CD4-positive, alpha-beta T cell treated with Interleukin-10 for 1 hour (primary cell): ENCODE data around the gene PSMC2.

Experiments used
- DNase-seq: peaks from one replicate; pipeline ENCODE4 v3.0.0-alpha.2; 2020

Gene PSMC2

DNA sequence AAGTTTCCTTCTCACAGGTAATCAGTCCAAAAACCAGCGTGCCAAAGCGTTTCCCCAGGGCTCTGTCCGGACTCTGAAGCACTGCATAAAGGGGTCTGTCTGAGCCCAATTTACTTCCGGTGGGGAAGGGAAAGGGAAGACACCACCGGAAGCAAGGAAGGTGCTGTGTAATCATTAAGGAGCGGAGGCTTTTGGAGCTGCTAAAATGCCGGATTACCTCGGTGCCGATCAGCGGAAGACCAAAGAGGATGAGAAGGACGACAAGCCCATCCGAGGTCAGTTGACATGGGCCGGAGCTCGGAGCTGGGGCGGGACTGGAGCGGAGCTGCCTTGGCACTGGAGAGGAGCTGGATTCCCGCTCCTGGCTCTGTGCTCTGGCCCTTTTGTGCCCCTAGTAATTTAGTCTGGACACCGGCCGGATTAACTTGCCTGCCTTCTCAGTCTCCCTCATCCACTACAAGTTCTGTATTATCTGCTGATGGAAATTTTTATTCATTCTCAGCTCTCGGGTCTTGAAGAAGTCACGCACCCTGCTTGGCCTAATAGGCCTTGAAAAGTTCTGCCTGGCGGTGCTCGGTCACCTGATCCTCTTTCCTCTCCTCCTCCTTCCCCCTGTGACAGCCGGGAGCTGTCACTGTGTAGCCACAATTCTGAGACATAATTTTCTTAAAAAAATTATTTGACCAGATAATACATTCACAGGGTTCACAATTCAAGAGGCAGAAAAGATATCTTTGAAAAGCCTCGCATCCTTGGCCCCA, at the start of gene PSMC2:
TSS of gene PSMC2 (plus strand) at position 137 of the 761 bp plus-strand sequence. CDS start at position 206, 69 bp downstream.
- DNase-seq, result peak; percentile 91

DNA sequence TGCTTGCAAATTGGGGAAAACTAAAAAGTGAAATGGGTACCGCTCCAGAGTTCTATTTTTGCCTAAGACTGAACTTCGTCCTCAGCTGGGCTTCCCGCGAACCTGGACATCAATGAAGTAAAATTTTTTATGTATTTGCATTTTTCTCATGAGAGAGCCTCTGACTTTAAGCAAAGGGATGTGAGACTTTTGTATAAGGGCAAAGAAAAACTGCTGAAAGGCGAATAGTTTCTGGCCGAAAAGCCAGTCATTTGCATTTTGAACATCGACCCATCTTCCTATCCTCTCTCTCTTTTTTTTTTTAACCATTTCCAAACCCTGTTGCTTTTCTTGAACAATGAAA, 49.6 kb upstream of the PSMC2 start:
- DNase-seq, result no peak

DNA sequence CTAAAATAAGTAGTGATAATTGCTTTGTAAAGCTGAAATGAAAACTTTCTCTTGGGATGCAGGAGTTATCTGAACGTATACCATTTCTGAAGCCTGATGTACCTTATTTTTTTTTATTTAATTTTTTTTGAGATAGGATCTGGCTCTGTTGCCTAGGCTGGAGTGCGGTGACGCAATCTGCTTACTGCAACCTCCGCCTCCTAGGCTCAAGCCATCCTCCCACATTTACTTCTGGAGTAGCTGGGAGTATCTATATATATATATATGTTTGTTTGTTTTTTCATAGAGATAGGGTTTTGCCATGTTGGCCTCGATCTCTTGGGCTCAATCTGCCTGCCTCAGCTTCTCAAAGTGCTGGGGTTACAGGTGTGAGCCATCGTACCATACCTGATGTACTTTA, 47.8 kb upstream of the PSMC2 start:
- no peak for DNase-seq

DNA sequence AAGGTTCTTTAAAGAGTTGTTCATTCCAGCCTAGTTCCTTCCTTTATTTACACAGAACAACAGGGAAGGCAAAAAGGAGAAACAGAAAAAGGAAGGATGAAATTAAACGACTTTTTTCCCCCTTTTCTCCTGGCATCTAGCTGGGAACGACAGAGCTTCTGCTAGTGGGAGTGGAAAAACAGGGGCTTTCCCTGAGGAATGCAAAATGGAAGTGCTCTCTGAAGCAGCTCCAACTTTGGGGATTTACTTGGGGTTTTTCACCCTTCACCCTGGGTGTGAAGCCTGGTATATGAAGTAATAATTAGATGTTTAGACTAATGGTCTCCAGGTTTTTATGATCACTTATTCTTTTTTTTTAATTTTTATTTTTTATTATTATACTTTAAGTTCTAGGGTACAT, 46.0 kb upstream of the PSMC2 start:
- no peak for DNase-seq

DNA sequence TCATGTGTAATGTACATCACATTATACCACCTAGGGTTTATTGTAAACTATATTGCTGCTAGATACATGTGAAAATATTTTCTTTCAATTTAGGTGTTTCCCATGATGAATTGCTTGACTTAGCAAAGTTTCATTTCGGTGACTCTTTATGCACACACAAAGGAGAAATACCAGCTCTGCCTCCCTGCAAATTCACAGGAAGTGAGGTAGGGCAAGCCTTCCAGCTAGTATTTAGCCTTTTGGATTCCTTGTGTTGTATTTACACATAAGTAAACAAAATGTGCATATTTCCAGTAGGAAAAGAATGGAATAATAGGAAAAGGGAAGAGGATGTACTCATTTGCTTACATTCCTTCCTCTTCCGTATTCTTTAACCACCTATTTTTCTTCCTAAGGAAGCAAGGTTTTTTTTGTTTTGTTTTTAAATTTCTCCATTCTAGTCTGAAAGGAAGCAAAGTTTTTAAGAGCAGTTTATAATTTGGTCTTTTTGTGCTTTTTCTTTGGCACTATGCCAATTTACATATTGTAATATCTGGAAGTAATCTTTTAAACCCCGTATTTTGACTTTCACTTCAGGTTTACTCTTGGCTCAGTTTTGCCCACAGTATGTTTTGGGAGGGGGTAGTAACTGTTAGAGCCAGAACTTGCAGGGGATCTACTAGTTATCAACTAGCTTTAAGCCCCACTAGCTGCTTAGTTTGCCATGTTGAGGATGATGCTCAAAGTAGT, 39.8 kb upstream of the PSMC2 start:
- no peak for DNase-seq

DNA sequence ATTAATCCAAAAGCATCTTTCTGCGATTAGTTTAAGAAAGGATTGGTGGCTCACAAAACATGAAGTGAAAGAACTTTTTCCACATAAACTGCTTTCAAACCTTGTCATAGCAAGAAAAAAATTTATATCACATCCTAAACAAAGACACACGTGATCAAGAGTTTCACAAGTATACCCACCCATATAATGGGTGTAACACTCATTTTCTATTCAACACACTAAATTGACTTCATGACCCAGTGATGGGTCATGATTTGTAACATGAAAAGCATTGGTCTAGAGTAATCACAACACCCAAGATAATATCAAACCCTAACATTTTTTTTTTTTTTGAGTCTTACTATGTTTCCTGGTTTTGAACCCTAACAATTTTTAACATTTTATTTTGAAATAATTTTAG, 32.6 kb upstream of the PSMC2 start:
- DNase-seq, result no peak

DNA sequence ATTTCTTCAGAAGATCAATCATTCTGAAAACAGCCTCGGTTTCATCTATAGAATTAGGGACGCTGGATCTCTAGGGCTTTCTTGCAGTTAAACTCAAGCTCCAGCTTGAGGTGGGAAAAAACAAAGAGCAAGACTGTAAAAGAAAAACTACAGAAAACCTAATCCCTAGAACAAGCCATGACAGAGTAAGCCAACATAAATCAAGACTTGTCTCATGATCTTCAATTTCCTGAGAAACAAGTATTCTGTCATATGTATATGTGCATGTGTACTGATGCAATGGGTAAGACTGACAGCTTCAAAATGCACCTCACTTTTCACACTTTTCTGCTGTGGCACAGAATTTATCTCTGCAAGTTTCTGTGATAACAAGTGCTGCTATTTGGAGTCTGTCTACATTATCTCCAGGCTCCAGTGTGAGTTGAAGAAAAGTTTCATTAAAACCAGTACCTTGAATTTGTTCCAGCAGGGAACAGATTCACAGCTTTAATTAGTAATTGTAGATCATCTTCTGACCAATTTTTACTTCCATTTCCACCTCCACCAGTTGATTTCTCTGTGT, 31.0 kb upstream of the PSMC2 start:
- no peak for DNase-seq

DNA sequence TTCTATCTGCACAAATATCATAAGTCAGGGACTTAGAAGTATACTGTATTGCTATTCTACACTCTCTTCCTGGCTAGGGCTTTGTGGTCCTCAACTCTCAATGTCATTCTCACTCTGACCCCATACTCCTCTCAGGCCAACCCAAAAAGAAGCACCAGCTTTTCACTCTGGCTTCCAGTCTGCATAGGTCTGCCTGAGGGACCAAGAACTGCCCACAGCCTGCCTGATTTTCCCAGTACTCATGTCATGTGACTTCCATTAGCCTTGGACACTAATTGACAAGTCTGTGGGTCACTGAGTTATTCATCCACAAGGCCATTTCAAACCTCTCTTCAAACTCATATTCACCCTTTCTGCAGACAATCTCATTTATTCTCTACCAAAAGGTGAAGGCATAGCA, 30.4 kb upstream of the PSMC2 start:
- DNase-seq, result no peak

DNA sequence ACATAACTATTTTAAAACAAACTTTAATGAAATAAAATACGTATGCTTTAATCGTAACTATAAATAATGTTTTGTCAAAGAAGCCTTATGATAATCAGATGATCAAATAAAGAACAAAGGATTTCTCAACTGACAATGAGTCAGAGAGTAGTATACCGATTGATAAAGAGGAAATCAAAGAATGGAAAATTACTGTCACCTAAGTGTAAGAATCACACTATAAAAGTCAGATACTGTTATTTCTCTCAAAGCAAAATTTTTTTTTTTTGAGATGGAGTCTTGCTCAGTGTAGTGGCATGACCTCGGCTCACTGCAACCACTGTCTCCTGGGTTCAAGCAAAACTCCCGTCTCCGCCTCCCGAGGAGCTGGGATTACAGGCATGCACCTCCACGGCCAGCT, 21.7 kb upstream of the PSMC2 start:
- no peak for DNase-seq

DNA sequence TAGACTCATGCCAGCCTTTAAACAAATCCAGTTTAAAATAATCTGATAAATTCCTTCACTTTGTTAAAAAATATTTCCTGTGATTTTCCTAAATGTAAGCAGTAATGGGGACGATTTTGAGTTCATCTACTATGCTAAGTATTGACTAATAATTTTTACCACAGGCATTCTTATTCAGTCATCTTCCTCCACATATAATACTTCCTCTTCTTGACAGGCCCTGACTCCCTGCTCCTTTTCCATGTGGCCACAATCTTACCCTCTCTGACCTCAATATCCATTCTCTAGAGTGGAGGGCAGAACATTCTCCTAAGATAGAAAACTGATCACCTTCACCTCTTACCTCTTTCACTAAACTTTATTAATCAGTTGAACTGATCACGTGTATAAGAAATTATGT, 10.7 kb upstream of the PSMC2 start:
- DNase-seq, result no peak

DNA sequence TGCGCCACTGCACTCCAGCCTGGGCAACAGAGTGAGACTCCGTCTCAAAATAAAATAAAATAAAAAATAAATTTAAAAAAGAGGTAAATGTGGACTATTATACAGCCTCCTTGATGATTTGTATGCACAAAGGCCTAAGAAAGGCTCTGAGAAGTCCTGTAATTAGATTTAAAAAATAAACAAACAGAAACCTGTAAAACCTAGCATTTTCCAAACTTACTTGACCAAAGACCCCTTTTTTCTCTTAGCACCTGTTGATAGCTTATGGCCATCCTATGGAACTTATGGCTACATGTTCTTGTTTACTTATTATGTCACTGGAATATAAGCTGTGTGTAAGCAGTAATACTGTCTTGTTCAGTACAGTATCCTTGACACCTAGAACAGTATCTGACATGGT, 8.6 kb upstream of the PSMC2 start:
- DNase-seq, result no peak

DNA sequence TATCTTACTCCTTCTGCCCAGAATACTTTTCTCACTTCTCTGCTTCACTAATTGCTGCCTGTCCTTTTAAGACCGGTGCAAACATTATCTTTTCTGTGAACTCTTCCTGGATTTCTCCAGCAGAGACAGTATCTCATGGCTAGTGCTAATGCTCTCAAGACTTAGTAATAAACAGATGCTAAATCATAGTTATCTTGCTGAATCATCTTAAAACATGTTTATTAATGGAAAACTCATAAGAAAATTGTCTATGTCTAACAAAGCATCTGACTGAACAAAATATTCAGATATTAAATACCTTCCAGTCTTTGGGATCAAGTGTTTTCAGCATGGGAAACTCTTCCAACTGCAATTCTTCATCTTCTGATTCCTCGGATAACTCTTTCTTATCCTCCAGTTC, 6.0 kb upstream of the PSMC2 start:
- DNase-seq, result no peak

DNA sequence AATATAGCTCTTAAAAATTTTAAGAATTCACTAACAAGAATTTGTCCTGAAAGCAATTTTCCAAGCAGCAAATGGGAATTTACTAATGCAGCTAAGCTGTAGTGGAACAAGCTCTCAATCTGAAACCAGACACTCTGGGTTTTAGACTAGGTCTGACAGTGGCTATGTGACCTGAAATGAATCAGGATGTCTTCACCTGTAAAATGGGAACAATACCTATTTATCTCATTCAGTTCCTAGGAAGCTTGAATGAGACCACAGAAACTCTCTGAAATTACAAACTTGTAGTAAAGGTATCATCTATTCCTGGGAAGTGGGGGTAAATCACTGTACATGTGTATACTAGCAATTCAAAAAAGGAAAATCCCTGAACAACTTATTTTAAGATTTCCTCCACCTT, 4.1 kb upstream of the PSMC2 start:
- DNase-seq, result no peak

DNA sequence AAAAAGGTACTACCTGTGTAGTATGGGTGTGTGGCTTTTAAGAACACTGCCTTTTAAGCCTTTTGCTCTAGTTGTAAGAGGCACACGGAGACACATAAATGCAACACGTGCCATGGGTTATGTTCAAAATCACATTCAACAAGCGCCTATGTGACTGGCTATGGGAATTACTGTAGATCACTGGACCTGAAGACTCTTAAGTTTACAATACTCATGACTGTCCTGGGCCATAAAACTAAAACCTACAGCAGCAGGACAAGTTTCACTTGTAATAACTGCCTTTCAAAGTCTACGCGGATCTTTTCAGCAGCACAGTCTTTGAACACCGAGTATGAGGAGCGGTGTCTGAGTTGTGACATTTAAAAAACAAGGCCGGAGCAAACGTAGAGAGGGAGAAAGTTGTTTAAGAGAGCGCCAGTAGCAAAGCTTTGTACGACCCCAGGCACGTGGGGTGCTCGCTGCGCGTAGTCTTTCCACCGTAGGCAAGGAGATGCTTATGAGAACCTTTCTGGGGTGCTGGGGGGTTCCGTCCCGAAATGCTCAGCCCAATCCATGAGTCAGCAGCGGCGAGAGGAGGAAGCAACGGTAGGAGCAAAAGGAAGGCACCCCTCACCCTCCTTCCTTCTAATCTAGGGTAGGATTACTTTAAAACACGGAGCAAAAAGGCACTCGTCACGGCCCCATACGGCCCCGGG, 3.5 kb upstream of the PSMC2 start:
- DNase-seq, result peak; percentile 28

DNA sequence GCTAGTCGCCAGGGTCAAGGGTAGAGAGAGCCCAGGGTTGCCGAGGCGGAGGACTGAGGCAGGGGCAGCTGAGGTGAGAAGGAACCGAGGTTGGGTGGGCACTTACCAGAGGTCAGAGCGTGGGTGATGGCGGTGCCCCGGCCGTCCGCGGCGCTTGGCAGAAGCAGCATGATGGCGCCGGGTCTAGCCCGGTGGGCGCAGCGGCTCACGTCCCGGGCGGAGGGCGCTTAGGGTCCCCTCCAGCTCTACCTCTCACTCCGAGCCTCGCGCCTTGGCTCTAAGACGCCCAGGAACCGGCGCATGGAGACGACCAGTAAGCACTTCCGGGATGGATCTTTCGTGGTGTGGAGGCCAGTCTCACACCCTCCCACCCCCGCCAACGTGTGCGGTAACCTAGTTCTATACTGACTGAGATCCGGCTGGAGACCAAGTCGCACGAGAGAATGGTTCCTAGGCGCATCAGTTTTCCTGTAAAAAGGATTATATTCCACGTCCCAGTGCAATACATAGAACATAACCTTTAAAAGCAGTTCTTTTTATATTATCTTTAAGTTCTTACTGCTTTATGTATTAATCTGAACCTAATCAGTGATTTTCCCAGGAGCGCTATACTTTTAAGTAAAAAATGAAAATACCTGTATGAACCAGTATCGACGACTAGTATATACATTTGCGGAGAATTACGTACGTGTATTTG, 2.8 kb upstream of the PSMC2 start, which contains the start of gene DNAJC2:
TSS of gene DNAJC2 (minus strand) at position 315 of the 697 bp plus-strand sequence. CDS start at position 170, 145 bp downstream.
- peak; percentile 89 for DNase-seq

DNA sequence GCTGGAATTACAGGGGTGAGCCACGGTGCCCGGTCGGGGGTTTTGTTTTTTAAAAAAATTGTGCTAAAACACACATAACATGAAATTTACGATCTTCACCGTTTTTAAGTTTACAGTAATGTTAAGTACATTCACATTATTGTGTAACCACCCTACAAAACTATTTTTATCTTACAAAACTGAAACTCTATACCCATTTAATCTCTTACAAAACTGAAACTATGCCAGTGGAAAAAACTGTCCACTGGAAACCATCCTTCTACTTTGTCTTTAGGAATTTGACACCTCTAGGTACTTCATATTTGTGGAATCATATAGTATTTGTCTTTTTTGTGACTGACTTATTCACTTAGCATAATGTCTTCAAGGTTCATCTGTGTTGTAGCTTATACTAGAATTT, 1.0 kb upstream of the PSMC2 start:
- no peak for DNase-seq

DNA sequence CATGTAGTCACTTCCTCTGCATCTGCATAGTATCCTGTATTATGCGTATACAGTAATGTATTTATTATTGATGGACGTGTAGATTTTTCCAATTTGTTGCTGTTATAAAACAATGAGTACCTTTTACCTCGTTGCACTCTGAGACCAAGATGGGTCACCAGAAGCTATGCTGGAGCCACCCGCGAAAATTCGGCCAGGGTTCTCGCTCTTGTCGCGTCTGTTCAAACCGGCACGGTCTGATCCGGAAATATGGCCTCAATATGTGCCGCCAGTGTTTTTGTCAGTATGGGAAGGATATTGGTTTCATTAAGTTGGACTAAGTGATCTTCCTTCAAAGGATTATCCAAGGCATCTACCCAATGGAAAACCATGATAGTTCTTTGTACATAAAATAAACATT, 1.0 kb downstream of the PSMC2 start:
- peak; percentile 10 for DNase-seq

DNA sequence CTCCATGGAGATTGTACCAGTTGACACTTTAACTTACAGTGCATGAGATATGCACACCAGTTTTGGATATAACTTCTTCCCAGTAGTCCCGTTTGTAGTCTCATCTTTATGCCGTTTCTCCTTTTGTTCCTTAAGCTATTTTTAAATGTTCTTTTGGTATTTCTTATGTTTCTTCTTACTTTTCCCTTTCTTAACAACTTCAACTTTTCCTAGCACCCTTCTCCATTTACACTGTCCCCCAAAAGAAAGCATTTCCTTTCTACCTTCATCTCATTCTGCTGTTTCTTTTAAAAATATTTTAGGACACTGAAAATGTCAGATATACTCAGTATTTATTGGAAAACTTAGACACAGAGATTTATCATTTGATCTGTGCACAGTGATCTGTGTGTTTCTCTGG, 1.5 kb downstream of the PSMC2 start:
- DNase-seq, result no peak

DNA sequence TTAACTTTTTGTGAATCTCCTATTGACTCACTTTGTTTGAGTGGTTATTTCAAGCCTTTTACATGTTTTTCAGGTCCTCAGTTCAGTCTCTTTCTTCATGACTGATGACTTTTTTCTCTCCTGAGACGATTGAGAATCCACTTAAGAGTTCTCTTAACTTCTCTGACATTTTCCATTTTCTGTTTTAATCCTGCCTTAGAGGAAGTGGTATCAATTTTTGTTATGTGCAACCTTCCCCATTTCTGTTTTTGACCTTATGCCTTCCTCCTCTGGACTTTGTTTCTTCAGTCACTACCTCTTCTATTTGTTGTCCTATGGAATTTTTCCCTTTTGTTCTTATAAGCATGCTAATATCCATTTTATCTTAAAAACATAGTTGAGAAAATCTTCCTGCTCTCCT, 2.4 kb downstream of the PSMC2 start:
- DNase-seq, result no peak

DNA sequence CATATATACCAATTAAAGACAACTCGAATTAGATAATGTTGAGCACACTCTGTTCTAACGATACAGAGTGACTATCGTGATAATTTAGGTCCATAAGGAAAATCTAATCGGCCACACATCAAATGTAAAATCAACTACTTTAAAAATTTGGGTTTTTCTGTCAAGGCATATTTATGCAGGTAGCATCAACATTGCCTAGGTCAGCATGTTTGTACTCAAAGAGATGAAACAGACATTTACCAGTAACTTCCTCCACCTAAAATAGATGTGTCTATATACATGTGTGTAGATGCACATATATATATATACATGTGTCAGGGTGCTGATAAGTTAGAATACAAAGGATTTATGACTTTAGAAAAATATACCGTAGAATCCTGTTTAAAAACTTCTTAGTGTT, 22.0 kb downstream of the PSMC2 start:
- DNase-seq, result no peak

DNA sequence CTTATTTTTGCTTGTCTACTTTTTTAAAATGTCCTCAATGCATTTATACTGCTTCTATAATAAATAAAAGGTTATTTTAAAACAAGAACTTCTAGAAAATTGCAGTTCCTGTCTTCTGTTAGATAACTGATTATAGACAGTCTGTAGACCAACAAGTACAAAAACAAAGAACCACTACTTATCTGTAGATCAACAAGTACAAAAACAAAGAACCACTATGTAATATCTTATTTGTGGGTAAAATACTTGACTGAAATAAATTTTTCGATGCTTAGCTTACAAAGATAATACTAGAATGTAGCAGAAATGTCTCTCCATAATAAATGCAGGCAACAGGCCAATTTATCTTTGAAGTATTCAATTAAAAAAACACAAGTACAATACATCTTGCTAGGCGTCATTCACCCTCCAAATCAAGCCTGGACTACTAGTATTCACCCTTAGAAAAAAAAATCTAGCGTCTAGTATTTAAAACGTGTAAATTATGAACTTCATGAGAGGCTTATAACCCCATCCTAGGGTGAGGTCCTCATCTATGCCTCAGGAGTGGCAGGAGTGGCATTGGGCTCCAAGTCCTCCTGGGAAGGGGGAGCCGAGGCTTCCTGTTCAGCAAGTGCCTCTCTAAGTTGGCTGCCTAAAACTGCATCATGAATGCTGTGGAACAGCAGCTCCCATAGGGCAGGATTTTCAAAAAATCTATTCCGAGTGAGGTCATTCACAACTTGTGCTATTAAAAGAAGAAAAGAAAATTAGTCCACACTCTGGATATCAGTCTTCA, 26.6 kb downstream of the PSMC2 start:
- DNase-seq, result no peak

DNA sequence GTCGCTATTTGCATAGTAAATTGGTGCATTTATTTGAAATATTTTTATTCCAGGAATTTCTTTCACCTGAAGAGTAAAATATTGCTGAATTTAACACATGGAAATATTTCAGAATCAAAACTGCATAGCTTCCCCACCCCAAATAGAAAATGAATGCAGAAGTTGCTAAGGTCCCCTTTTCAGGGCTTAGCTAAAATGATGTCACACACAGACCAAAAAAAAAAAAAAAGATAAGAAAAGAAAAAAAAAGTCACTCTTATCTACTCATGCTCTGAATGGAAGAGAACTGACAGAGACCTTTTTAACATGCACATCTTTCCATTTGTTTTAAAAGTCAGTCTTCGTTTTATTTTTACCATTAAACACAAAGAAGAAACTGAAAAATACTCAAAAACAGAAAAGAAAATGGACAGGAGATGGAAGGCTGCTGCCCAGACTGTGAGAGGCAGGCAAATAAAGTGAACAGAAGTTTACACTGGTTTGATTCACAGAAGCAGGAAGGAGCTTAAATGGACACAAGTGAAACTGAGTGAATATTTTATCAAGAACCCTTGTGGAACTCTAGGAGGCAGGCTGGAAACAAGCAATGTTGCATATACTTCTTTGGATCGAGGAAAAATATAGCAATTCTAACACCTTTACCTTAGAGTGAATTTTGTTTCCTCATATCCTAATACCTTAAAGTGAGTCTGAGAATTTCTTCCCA, 32.0 kb downstream of the PSMC2 start:
- no peak for DNase-seq
